HEK293 (cell line): ENCODE results near the gene PHLDB3.
A peak's percentile ranks its signal among the peaks of the same experiment; 100 is the strongest.

Experiments used
- CTCF ChIA-PET: fragments of 350-600 bp; formaldehyde crosslinking; extraction: SDS; loops from one replicate; lab custom pipeline; 2021; ENCODE audit warnings: antibody characterized with exemption; lab: Yijun Ruan, JAX
- POLR2A ChIA-PET: fragments of 300-600 bp; formaldehyde crosslinking; extraction: SDS; loops from one replicate; lab custom pipeline; 2020; ENCODE audit warnings: antibody characterized with exemption, inconsistent platforms; lab: Yijun Ruan, JAX
- H3K27ac ChIP-seq: fragments of 200-500 bp; sonication (Bioruptor generic); 2 replicates; pipeline ENCODE4 v1.5.1; 2014; ENCODE audit warnings: low read depth, low read length, control low read depth, inconsistent platforms; ENCODE audit errors: extremely low read depth
- H3K36me3 ChIP-seq, 2 experiments: fragments of 200-500 bp in 1 of 2; sonication (Bioruptor generic) in 1 of 2; 1 replicate in 1 of 2; 2 replicates in 1 of 2; pipeline ENCODE4 v1.5.1; 2014 to 2017; ENCODE audit warnings: inconsistent platforms in 2 of 2, low read length in 2 of 2; ENCODE audit not compliant: control insufficient read depth in 2 of 2, insufficient read depth in 1 of 2
- H3K4me1 ChIP-seq: fragments of 200-500 bp; sonication (Bioruptor generic); 2 replicates; pipeline ENCODE4 v1.5.1; 2014; ENCODE audit warnings: mild to moderate bottlenecking, low read length, inconsistent platforms; ENCODE audit not compliant: control insufficient read depth, insufficient read depth
- H3K4me3 ChIP-seq: 2 replicates; pipeline ENCODE4 v1.5.1; 2011; ENCODE audit warnings: low read depth, mild to moderate bottlenecking, control low read depth, low read length, moderate library complexity
- H3K9me3 ChIP-seq: fragments of 200-500 bp; sonication (Bioruptor generic); 2 replicates; pipeline ENCODE4 v1.5.1; 2014; ENCODE audit warnings: low read depth, low read length, inconsistent platforms; ENCODE audit not compliant: control insufficient read depth, insufficient read depth
- MYNN ChIP-seq: fragments of 450-650 bp; formaldehyde crosslinking; IDR thresholded peaks from 2 replicates; pipeline ENCODE4 v1.5.1; 2016; ENCODE audit warnings: missing biosample characterization, missing genetic modification characterization, borderline replicate concordance
- PRDM1 ChIP-seq: fragments of 450-650 bp; formaldehyde crosslinking; IDR thresholded peaks from 2 replicates; pipeline ENCODE4; 2016; ENCODE audit warnings: missing biosample characterization, missing genetic modification characterization
- PRDM10 ChIP-seq: fragments of 450-650 bp; formaldehyde crosslinking; IDR thresholded peaks from 2 replicates; pipeline ENCODE4 v1.5.1; 2016; ENCODE audit warnings: missing biosample characterization, missing genetic modification characterization
- SCRT1 ChIP-seq: fragments of 450-650 bp; formaldehyde crosslinking; IDR thresholded peaks from 2 replicates; pipeline ENCODE4 v1.5.1; 2016; ENCODE audit warnings: missing biosample characterization, missing genetic modification characterization, borderline replicate concordance
- ZBTB11 ChIP-seq: fragments of 450-650 bp; formaldehyde crosslinking; conservative IDR thresholded peaks from 2 replicates; pipeline ENCODE4 v1.5.1; 2016; ENCODE audit warnings: low read depth, missing biosample characterization, missing genetic modification characterization
- ZBTB44 ChIP-seq: fragments of 450-650 bp; IDR thresholded peaks from 2 replicates; pipeline ENCODE4 v1.5.1; 2018; ENCODE audit warnings: missing biosample characterization, mild to moderate bottlenecking, missing genetic modification characterization
- ZNF2 ChIP-seq: fragments of 450-650 bp; formaldehyde crosslinking; IDR thresholded peaks from 2 replicates; pipeline ENCODE4 v1.5.1; 2016; ENCODE audit warnings: missing biosample characterization, missing genetic modification characterization
- ZNF341 ChIP-seq: fragments of 450-650 bp; formaldehyde crosslinking; IDR thresholded peaks from 2 replicates; pipeline ENCODE4; 2016; ENCODE audit warnings: low read depth, missing biosample characterization, missing genetic modification characterization
- ZNF426 ChIP-seq: fragments of 450-650 bp; formaldehyde crosslinking; IDR thresholded peaks from 2 replicates; pipeline ENCODE4 v1.5.1; 2017; ENCODE audit warnings: missing biosample characterization, missing genetic modification characterization, mild to moderate bottlenecking, inconsistent platforms, moderate library complexity
- ZNF501 ChIP-seq: fragments of 450-650 bp; formaldehyde crosslinking; IDR thresholded peaks from 2 replicates; pipeline ENCODE4 v1.5.1; 2016; ENCODE audit warnings: missing biosample characterization, missing genetic modification characterization
- ZNF514 ChIP-seq: fragments of 450-650 bp; formaldehyde crosslinking; IDR thresholded peaks from 2 replicates; pipeline ENCODE4 v1.5.1; 2016; ENCODE audit warnings: missing biosample characterization, missing genetic modification characterization
- ZNF677 ChIP-seq: fragments of 450-650 bp; IDR thresholded peaks from 2 replicates; pipeline ENCODE4 v1.5.0; 2018; ENCODE audit warnings: missing biosample characterization, mild to moderate bottlenecking, missing genetic modification characterization, moderate library complexity
- ZNF704 ChIP-seq: fragments of 450-650 bp; formaldehyde crosslinking; IDR thresholded peaks from 2 replicates; pipeline ENCODE4 v1.5.1; 2016; ENCODE audit warnings: missing biosample characterization, missing genetic modification characterization
- ZNF785 ChIP-seq: fragments of 450-650 bp; formaldehyde crosslinking; IDR thresholded peaks from 2 replicates; pipeline ENCODE4 v1.5.1; 2016; ENCODE audit warnings: missing biosample characterization, missing genetic modification characterization

Gene PHLDB3

GRCh38 chr19:43461303-43461702 lies 43.2 kb downstream of the PHLDB3 start:
- TF ChIP-seq PRDM1 (tag by site-specific recombination) (no peak), MYNN (tag by site-specific recombination) (no peak), ZNF514 (tag by site-specific recombination) (no peak), ZNF2 (tag by site-specific recombination) (no peak), ZBTB11 (tag by site-specific recombination) (no peak), ZBTB44 (tag by site-specific recombination) (no peak), SCRT1 (tag by site-specific recombination) (no peak), ZNF426 (tag by site-specific recombination) (no peak), ZNF677 (tag by site-specific recombination) (no peak), ZNF785 (tag by site-specific recombination) (no peak), ZNF341 (tag by site-specific recombination) (no peak), ZNF501 (tag by site-specific recombination) (no peak)
- CTCF ChIA-PET: interaction anchor here (1.0 to 12.2 kb wide), 5 partner anchors 14 to 59 kb away, joined by 3 to 180 read pairs (median 12); no protein-coding TSS in a partner anchor
- Histone ChIP-seq H3K9me3 (no peaks in the 10 kb centered on the region), H3K36me3 (no peaks in the 10 kb centered on the region; a peak in 1 of 3 replicates), H3K27ac (no peak overlapping the region), H3K4me1 (0 out of 2 replicates have a peak, but pooled peaks cover 3% of the 10 kb centered on the region), H3K4me3 (no peak overlapping the region)
- POLR2A ChIA-PET: interaction anchor here (0.6 to 1.7 kb wide), 2 partner anchors 35 to 43 kb away, joined by 4 to 7 read pairs; partner anchors contain the start of gene PHLDB3

GRCh38 chr19:43460362-43461016 lies 44.1 kb downstream of the PHLDB3 start:
- H3K4me1 ChIP-seq: peaks cover 5% of the 10 kb centered on the region; the same call in 1 of the 2 replicates
- no peak overlapping the region for H3K4me3 ChIP-seq
- no peak overlapping the region for H3K27ac ChIP-seq
- ChIA-PET CTCF (interaction anchor here (1.0 to 12.2 kb wide), 6 partner anchors 14 to 60 kb away, joined by 3 to 180 read pairs (median 8); no protein-coding TSS in a partner anchor), POLR2A (interaction anchor here (0.6 to 1.7 kb wide), 3 partner anchors 12 to 135 kb away, joined by 3 to 9 read pairs (median 7); partner anchors contain the start of genes IRGQ and PHLDB3)
- no peaks in the 10 kb centered on the region for H3K9me3 ChIP-seq
- peak; percentile 94 for TF ChIP-seq PRDM10 (tag by site-specific recombination)
- TF ChIP-seq ZNF704 (tag by site-specific recombination): no peak
- no peaks in the 10 kb centered on the region; a peak in 1 of 3 replicates for H3K36me3 ChIP-seq
